ENCODE data around the gene GPR37L1.

GRCh38 chr1:202131956-202132821, 9.5 kb downstream of the GPR37L1 start:
- TF ChIP-seq CTCF (IDR thresholded peaks at IDR 0.05; ENCODE audit: insufficient read depth, low read length) = no peak
- no peak for TF ChIP-seq GABPA (IDR thresholded peaks at IDR 0.05; ENCODE audit: low read depth)
- no peak for TF ChIP-seq SPI1 (IDR thresholded peaks at IDR 0.05; ENCODE audit: borderline replicate concordance, low read depth)
- TF ChIP-seq REST (IDR thresholded peaks at IDR 0.05; ENCODE audit: insufficient replicate concordance, low read depth) = no peak
